Liver (tissue), 9 donors: Measurements from ENCODE around the gene SERTM2. TPM values are rescaled to one million over a fixed set of nuclear protein-coding genes. Genes with fewer than 3 reads are reported as not detected.

ENCODE experiments used
- DNase-seq: peaks from one replicate; pipeline ENCODE4 v3.0.0-alpha.2; 2017; ENCODE audit warnings: low spot score
- H3K27ac ChIP-seq, 2 donors: one replicate each; pipeline ENCODE4 v1.7.0; 2013; ENCODE audit warnings: inconsistent platforms in 2 of 2, low read length in 2 of 2, control low read depth in 1 of 2, low read depth in 1 of 2, mild to moderate bottlenecking in 1 of 2
- H3K27me3 ChIP-seq, 4 donors: one replicate each; pipeline versions ENCODE4 v1.6.1 to v1.7.0; 2013; ENCODE audit warnings: low read length in 3 of 4, inconsistent platforms in 1 of 4, mild to moderate bottlenecking in 1 of 4, moderate library complexity in 1 of 4; ENCODE audit not compliant: control insufficient read depth in 4 of 4, insufficient read depth in 4 of 4
- H3K36me3 ChIP-seq, 4 donors: one replicate each; pipeline versions ENCODE4 v1.6.1 to v1.7.0; 2013; ENCODE audit warnings: low read length in 3 of 4, mild to moderate bottlenecking in 3 of 4, low read depth in 1 of 4, moderate library complexity in 1 of 4; ENCODE audit not compliant: control insufficient read depth in 4 of 4, insufficient read depth in 3 of 4
- H3K4me1 ChIP-seq, 4 donors: one replicate each; pipeline versions ENCODE4 v1.6.1 to v1.7.0; 2013; ENCODE audit warnings: low read length in 3 of 4, mild to moderate bottlenecking in 3 of 4, moderate library complexity in 1 of 4; ENCODE audit not compliant: control insufficient read depth in 4 of 4, insufficient read depth in 4 of 4
- H3K4me3 ChIP-seq, 3 donors: one replicate each; pipeline versions ENCODE4 v1.6.1 to v1.7.0; 2013; ENCODE audit warnings: low read length in 3 of 3, control low read depth in 1 of 3, low read depth in 1 of 3, mild to moderate bottlenecking in 1 of 3
- H3K9ac ChIP-seq, 2 donors: one replicate each; pipeline ENCODE4 v1.7.0; 2013; ENCODE audit warnings: low read length in 2 of 2, mild to moderate bottlenecking in 2 of 2, moderate library complexity in 2 of 2, control low read depth in 1 of 2, low read depth in 1 of 2
- H3K9me3 ChIP-seq, 4 donors: one replicate each; pipeline versions ENCODE4 v1.6.1 to v1.7.0; 2013; ENCODE audit warnings: low read length in 3 of 4; ENCODE audit not compliant: control insufficient read depth in 4 of 4
- EGR1 ChIP-seq, 2 donors: IDR thresholded peaks; 2 replicates each; pipeline ENCODE4 v1.6.1; 2016 to 2018; ENCODE audit warnings: antibody characterized with exemption in 2 of 2, low read depth in 2 of 2
- FOXA1 ChIP-seq: IDR thresholded peaks from 2 replicates; pipeline ENCODE4 v1.6.1; 2016; ENCODE audit warnings: antibody characterized with exemption
- FOXA2 ChIP-seq: IDR thresholded peaks from 2 replicates; pipeline ENCODE4 v1.6.1; 2016; ENCODE audit warnings: antibody characterized with exemption
- HNF4A ChIP-seq, 2 donors: conservative IDR thresholded peaks; 2 replicates each; pipeline ENCODE4 v1.6.1; 2016; ENCODE audit warnings: antibody characterized with exemption in 2 of 2, mild to moderate bottlenecking in 2 of 2
- HNF4G ChIP-seq: IDR thresholded peaks from 2 replicates; pipeline ENCODE4 v1.6.1; 2016; ENCODE audit warnings: antibody characterized with exemption
- JUND ChIP-seq, 2 donors: IDR thresholded peaks; 2 replicates each; pipeline ENCODE4 v1.6.1; 2016; ENCODE audit warnings: antibody characterized with exemption in 2 of 2
- RXRA ChIP-seq, 2 donors: IDR thresholded peaks; 2 replicates each; pipeline ENCODE4 v1.6.1; 2017 to 2018; ENCODE audit warnings: antibody characterized with exemption in 2 of 2, mild to moderate bottlenecking in 1 of 2
- SP1 ChIP-seq: IDR thresholded peaks from 2 replicates; pipeline ENCODE4 v1.6.1; 2018; ENCODE audit warnings: antibody characterized with exemption, mild to moderate bottlenecking
- TAF1 ChIP-seq: conservative IDR thresholded peaks from 2 replicates; pipeline ENCODE4 v1.6.1; 2016; ENCODE audit warnings: antibody characterized with exemption, mild to moderate bottlenecking
- YY1 ChIP-seq: IDR thresholded peaks from 2 replicates; pipeline ENCODE4 v1.6.1; 2016; ENCODE audit warnings: antibody characterized with exemption, mild to moderate bottlenecking
- WGBS: extraction: QIAGEN DNeasy Blood & Tissue Kit; methylation state at CpG from one replicate; pipeline ENCODE4 v1.1.7; 2013; 5-methylcytosine and 5-hydroxymethylcytosine counted together
- polyA plus RNA-seq, 2 donors: library from polyadenylated mRNA; stranded (reverse) in 1 of 2; unstranded in 1 of 2; fragments of 200-250 nt in 1 of 2; fragments of >200 nt in 1 of 2; fragmentation: Nextera tagmentation in 1 of 2; extraction: Ambion mirVana in 1 of 2; gene quantifications; one replicate each; pipeline versions ENCODE4 v1.2.1 to v1.2.3, GENCODE V29; 2013 to 2015
- total RNA-seq, 2 donors: library from RNA; depleted of rRNA; stranded (reverse); fragments of >200 nt; gene quantifications; one replicate each; pipeline ENCODE4 v1.2.3, GENCODE V29; 2014
- TF ChIP-seq, protein P1 (sequence below): fragments of 150-350 bp; IDR thresholded peaks from 2 replicates; pipeline ENCODE4 v1.5.1; 2017; ENCODE audit warnings: improper control_type of control experiment, low read depth, low read length; ENCODE audit not compliant: missing input control
- TF ChIP-seq, protein P2 (sequence below): IDR thresholded peaks from 2 replicates; pipeline ENCODE4 v1.6.1; 2016; ENCODE audit warnings: antibody characterized with exemption
- TF ChIP-seq, protein P3 (sequence below): IDR thresholded peaks from 2 replicates; pipeline ENCODE4 v1.6.1; 2016; ENCODE audit warnings: antibody characterized with exemption
- TF ChIP-seq, protein P4 (sequence below): IDR thresholded peaks from 2 replicates; pipeline ENCODE4 v1.6.1; 2016; ENCODE audit warnings: antibody characterized with exemption
- TF ChIP-seq, protein P5 (sequence below): IDR thresholded peaks from 2 replicates; pipeline ENCODE4 v1.6.1; 2016; ENCODE audit warnings: antibody characterized with exemption, mild to moderate bottlenecking
- donor health status: healthy.
- donor health status: healthy.
- donor health status: healthy.
- donor health status: healthy.
- donor health status: healthy.

The SERTM2 gene
- total and polyA plus RNA-seq, 4 donors, result 0.09 to 16.2 (median 2.6) TPM

DNA sequence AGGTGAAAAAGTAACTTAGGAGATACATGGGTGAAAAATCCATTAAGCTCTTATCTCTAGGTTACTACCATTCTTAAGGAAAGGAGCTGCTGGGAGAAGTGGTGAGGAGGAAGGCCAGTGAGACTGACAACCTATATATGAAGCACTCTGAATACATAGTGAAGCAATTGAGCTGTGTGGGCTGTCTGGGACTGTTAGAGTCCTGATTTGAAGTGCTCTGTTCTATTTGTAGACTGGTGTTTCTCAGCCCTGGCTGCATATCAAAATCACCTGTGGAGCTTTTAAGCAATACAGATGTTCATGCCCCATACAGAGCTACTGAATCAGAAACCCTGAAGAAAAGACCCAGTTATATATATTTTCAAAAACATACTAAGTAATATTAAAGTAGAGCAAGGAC is 3.9 kb downstream of the SERTM2 start:
- TF ChIP-seq RXRA (IDR thresholded peaks at IDR 0.05) (no peak), YY1 (no peak), FOXA2 (no peak), HNF4A (conservative IDR thresholded peaks at IDR 0.05) (no peak), TAF1 (no peak), HNF4G (no peak)
- TF ChIP-seq, protein P1, sequence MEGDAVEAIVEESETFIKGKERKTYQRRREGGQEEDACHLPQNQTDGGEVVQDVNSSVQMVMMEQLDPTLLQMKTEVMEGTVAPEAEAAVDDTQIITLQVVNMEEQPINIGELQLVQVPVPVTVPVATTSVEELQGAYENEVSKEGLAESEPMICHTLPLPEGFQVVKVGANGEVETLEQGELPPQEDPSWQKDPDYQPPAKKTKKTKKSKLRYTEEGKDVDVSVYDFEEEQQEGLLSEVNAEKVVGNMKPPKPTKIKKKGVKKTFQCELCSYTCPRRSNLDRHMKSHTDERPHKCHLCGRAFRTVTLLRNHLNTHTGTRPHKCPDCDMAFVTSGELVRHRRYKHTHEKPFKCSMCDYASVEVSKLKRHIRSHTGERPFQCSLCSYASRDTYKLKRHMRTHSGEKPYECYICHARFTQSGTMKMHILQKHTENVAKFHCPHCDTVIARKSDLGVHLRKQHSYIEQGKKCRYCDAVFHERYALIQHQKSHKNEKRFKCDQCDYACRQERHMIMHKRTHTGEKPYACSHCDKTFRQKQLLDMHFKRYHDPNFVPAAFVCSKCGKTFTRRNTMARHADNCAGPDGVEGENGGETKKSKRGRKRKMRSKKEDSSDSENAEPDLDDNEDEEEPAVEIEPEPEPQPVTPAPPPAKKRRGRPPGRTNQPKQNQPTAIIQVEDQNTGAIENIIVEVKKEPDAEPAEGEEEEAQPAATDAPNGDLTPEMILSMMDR, result no peak
- TF ChIP-seq, protein P2, sequence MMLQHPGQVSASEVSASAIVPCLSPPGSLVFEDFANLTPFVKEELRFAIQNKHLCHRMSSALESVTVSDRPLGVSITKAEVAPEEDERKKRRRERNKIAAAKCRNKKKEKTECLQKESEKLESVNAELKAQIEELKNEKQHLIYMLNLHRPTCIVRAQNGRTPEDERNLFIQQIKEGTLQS, result no peak
- TF ChIP-seq, protein P3, sequence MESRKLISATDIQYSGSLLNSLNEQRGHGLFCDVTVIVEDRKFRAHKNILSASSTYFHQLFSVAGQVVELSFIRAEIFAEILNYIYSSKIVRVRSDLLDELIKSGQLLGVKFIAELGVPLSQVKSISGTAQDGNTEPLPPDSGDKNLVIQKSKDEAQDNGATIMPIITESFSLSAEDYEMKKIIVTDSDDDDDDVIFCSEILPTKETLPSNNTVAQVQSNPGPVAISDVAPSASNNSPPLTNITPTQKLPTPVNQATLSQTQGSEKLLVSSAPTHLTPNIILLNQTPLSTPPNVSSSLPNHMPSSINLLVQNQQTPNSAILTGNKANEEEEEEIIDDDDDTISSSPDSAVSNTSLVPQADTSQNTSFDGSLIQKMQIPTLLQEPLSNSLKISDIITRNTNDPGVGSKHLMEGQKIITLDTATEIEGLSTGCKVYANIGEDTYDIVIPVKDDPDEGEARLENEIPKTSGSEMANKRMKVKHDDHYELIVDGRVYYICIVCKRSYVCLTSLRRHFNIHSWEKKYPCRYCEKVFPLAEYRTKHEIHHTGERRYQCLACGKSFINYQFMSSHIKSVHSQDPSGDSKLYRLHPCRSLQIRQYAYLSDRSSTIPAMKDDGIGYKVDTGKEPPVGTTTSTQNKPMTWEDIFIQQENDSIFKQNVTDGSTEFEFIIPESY, result no peak
- no peak overlapping the region for H3K9ac ChIP-seq
- no peak for DNase-seq
- H3K4me1 ChIP-seq, result no peaks in the 10 kb centered on the region
- no peaks in the 10 kb centered on the region for H3K36me3 ChIP-seq
- H3K27me3 ChIP-seq, result no peaks in the 10 kb centered on the region
- H3K4me3 ChIP-seq, result no peak overlapping the region
- H3K9me3 ChIP-seq, result no peaks in the 10 kb centered on the region
- no peak overlapping the region for H3K27ac ChIP-seq

DNA sequence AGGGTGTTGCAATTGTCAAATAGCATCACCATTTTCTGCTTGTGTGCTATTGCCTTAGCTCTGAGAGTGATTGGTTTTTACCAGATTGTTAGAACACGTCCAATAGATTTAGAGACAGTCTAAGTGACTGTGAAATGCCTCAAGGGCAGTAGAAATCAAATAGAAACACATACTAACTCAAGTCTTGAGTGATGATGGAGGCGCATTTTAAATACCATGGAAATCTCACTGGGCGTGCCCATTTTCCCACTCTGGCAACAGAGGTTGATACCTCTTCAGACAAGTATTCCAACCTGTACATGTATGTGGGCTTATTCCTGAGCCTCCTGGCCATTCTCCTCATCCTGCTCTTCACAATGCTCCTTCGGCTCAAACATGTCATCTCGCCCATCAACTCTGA is 7.2 kb downstream of the SERTM2 start:
- Histone ChIP-seq H3K9me3 (no peaks in the 10 kb centered on the region), H3K27ac (no peak overlapping the region), H3K4me3 (no peak overlapping the region), H3K36me3 (no peaks in the 10 kb centered on the region), H3K27me3 (no peaks in the 10 kb centered on the region), H3K9ac (no peak overlapping the region), H3K4me1 (no peaks in the 10 kb centered on the region)
- 89% methylated on average over 5 of the region's 5 CpGs for WGBS
- TF ChIP-seq HNF4A (conservative IDR thresholded peaks at IDR 0.05), result no peak
- TF ChIP-seq, protein P4, sequence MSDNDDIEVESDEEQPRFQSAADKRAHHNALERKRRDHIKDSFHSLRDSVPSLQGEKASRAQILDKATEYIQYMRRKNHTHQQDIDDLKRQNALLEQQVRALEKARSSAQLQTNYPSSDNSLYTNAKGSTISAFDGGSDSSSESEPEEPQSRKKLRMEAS, result no peak
- TF ChIP-seq, protein P1, result no peak
- no peak for TF ChIP-seq JUND (IDR thresholded peaks at IDR 0.05)
- no peak for TF ChIP-seq FOXA1
- TF ChIP-seq, protein P5, sequence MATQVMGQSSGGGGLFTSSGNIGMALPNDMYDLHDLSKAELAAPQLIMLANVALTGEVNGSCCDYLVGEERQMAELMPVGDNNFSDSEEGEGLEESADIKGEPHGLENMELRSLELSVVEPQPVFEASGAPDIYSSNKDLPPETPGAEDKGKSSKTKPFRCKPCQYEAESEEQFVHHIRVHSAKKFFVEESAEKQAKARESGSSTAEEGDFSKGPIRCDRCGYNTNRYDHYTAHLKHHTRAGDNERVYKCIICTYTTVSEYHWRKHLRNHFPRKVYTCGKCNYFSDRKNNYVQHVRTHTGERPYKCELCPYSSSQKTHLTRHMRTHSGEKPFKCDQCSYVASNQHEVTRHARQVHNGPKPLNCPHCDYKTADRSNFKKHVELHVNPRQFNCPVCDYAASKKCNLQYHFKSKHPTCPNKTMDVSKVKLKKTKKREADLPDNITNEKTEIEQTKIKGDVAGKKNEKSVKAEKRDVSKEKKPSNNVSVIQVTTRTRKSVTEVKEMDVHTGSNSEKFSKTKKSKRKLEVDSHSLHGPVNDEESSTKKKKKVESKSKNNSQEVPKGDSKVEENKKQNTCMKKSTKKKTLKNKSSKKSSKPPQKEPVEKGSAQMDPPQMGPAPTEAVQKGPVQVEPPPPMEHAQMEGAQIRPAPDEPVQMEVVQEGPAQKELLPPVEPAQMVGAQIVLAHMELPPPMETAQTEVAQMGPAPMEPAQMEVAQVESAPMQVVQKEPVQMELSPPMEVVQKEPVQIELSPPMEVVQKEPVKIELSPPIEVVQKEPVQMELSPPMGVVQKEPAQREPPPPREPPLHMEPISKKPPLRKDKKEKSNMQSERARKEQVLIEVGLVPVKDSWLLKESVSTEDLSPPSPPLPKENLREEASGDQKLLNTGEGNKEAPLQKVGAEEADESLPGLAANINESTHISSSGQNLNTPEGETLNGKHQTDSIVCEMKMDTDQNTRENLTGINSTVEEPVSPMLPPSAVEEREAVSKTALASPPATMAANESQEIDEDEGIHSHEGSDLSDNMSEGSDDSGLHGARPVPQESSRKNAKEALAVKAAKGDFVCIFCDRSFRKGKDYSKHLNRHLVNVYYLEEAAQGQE, result no peak
- no peak for TF ChIP-seq TAF1
- TF ChIP-seq, protein P2, result no peak
- TF ChIP-seq HNF4G, result no peak
- TF ChIP-seq YY1, result no peak
- TF ChIP-seq SP1, result no peak
- TF ChIP-seq EGR1 (IDR thresholded peaks at IDR 0.05; ENCODE audit: low read depth in 2 of 2), result no peak
- no peak for DNase-seq
